NCI-H2029 treated with DMSO at 0.1 percent for 48 hours (cell line): ENCODE data around the gene PDK2.

Experiments used
- DNase-seq: peaks from one replicate; lab custom pipeline; 2025; lab: John Stamatoyannopoulos, UW

PDK2 gene

DNA sequence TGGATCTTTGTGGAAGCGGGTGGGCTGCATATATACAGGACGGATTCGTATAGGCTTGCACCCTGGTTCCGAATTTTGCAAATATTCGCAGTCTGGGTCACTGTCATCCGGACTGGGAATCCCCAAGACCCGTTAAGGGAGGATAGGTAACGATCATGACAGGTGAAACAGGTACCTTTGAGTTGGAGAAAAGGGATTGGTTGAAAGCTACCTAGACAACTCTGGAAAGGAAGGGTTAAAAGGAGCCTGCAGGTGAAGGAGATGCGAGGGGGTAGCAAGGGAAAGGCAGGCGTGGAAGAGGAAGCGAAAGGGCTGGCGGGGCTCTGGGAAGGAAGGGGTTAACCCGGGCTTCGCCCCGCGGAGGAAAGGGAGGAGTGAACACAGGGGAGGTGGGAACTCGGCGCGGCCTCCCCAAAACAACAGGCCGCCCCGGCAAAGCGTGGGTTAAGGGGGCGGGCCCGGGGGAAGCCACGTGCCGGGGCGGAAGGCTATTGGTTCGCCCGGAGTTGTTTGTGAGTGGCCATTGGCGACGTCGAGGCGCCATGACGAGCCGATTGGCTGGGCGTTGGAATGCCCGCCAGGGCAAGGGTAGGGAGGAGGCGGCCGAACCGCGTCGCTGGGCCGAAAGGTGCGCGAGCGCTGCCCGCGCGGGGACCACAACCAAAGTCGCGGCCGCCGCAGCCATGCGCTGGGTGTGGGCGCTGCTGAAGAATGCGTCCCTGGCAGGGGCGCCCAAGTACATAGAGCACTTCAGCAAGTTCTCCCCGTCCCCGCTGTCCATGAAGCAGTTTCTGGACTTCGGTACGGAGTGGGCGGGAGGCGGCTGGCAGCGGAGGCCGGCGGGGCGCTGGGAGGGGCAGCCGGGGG is at the start of gene PDK2:
Gene PDK2, plus strand, starts transcription at position 599 of the 867 bp plus-strand sequence. Its CDS starts 85 bp downstream, at position 684.
- DNase-seq, result peak; percentile 74

DNA sequence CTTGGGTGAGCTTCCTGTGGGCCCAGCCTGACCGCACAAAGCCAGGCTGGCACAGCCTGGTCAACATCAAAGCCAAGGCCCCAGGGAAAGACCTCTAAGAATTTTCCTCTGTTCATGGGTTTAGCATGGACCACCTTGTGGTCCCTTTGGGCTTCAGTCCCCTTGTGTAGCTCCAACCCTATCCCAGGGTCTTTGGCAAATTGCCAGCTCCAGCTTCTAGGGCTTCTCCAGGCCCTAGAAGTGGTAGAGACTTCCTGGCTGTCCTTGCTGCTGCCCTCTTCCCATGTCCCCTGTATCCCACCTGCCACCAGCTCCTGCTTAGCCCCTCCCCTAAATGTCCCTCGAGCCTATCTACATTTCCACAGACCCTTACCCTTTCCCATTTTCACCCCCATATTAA is 49.0 kb upstream of the PDK2 start:
- no peak for DNase-seq

DNA sequence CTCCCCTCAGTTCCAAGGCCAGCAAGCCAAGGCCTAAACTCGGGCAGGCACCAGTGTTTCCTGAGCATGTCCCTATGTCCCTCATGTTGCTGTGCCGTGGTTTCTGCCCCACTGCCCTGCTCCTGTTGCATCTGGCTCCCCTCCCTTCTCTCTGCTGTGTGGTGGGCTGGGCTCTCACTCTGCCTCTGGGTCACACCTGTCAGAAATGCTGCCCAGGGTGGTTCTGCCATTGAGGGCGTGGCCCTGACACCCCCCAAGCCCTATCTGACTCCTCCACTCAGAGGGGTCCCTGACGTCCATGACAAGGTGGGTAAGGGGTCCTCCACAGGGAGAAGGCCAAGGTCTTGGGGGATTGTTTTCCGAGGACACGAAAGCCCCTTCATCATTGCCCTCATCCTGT is 48.5 kb upstream of the PDK2 start:
- no peak for DNase-seq

DNA sequence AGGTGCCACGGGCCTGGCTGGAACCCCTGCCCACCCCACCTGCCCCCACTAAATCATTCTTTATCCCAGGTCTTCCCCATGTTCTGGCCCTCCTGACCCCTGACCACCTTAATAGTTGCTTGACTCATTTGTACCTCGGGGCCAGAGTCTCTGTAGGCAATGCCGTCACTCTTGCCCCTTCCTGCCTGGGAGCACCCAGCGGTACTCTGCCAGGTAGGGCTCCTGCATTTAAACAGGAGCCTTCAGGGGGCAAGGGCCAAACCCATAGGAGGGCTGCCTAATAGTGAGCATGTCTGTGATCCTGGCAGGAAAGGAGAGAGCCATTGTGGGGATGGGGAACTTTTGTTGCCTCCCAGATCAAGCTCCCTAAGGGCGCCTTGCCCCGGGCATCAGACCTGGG is 48.1 kb upstream of the PDK2 start:
- no peak for DNase-seq

DNA sequence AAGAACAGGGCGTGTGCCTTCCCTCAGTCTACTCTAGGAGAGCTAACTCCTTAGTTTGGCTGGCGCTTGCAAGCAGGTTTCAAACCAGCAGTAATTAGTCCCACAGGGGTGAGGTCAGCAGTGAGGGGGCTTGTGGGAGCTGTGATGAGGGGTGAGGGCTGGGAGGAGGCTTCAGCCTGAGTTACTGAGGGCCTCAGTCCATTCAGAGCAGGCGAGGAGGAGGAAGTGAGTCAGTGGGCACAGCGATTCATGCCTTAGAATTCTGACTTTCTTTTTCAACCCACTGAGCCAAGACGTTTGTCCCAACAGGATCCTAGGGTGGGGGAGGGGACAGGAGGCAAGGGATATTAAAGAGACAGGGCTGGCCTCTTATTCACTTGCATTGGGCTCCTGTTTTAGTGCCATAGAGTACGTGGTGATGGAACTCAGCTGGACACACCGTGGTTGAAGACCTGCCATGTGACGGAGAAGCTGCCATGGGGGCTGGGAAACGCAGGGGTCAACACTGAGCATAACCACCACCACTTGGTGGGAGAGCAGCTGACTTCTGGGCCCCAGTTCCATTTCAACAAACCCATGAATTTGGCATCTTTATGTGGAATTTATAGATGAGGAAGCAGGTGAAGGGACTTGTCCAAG is 47.5 kb upstream of the PDK2 start:
- no peak for DNase-seq

DNA sequence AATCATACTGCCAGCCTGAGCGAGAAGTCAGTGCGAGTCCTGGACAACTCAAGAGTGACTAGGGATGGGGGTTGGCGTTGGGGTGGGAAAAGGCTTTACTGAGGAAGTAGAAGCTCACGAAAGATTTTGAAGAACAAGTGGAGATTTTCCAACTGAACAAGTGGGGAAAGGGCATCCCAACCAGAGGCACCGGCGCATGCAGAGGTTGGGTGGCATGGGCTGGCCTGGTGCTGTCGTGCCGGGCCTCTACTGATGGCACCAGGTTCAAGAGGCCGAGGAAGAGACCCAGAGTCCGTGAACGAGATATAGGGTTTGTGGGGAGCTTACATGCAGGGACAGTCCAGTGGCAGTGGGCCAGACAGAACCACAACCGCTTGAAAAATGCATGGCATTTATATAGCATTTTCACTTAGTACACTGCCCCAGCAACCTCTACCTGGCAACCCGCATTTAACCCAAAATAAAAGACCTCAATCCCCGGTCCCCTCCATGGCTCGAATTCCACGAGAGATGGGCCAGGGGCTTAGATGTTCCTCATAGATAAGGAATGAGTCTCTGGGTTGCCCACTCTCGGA is 46.9 kb upstream of the PDK2 start:
- no peak for DNase-seq

DNA sequence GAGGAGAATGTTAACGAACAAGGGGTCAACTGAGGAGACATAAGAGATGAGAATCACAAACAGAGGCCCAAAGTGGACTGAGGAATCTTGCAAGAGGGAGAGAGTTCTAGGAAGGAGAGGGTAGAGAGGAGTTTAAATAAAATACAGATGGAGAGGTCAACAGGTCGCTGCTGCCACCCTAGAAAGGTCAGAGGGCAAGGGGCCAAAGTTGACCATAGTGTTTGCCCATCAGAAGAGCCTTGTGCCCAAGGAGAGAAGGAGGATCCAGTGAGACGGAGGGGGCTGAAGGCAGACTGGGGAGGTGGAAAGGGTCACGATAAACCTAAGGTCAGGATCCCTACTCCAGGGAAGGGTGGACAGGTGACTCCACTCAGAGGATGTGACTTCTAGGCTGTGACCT is 46.2 kb upstream of the PDK2 start:
- DNase-seq, result no peak

DNA sequence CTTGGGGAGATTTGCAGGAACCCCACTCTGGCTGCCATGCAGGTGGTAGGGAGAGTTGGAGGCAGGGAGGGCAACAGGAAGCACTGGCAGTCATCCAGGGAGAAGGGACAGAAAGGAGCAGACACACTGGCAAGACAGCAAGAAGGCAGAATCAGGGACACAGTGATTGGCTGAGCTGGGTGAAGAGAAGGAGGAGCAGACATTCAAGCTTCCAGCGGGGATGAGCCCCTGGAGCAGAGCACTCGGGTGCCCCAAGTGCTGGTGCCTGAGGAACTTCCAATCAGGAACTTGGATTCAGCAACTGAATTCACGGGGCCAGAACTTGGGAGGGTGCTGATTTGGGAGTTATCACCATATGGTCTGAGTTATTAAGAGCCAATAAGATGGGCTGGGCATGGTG is 45.5 kb upstream of the PDK2 start:
- DNase-seq, result no peak

DNA sequence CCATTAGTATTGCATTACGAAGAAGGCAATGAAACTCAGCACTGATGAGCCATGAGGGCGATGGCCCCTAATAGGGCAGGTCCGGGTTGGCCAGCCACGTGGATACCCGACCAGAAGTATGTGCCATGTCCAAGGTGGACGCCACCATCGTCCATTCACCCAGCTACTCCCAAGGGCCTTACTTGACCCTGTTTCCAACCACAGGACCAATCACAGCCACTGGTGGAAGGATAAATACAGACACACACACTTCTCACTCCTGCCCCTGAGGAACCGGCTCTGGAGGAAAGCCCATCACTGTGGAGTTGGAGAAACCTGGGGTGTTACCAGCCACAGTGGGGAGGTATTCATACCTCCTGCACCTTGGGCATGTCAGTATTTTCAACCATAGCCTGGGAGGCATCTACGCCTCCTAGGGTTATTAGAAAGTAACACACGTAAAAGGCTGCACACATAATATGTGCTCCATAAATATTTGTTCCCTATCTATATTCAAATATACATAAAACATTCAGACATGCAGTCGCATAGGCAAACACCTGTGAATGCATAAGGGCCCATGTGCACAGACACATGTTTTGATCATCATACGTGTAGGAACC is 44.6 kb upstream of the PDK2 start:
- DNase-seq, result no peak

DNA sequence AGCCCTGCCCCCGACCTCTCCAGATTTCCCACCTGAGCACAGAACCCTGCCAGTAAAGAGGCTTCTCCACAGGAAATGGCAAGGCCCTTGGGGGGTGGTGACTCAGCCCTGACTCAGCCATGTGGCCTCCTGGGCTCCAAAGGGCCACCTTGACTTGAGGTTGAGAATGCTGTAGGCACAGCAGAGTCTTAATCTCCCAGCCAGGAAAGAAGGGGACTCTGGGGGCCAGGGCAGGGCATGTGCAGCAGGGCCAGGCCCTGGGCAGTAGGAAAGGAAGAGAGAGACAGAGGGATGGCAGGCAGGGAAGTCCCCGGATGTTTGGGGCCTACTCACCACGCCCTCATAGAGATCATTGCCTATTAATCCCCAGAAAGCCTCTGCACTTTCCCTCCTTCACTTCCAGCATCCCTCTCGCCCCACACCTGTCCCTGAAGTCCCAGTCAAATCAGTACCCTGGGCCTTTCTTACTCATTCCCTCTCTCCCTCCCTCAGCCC is 44.0 kb upstream of the PDK2 start:
- no peak for DNase-seq

DNA sequence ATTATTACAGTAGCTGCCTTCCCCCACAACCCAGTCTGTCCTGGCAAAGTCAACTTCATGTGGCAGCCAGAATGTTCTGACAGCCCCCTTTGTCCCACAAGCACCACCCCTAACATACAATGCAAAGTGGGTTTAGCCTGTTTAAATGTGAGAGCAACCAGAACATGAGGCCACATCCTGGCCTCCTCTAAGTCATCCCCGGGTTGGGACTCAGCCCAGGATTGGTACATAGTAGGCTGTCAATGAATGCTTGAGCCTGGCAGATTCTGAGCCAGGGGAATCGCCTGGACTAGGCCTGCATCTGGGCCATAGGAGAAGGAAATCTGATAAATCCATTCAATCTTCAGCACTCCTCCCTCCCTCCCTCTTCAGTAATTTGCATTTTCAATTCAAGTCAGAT is 43.5 kb upstream of the PDK2 start:
- no peak for DNase-seq

DNA sequence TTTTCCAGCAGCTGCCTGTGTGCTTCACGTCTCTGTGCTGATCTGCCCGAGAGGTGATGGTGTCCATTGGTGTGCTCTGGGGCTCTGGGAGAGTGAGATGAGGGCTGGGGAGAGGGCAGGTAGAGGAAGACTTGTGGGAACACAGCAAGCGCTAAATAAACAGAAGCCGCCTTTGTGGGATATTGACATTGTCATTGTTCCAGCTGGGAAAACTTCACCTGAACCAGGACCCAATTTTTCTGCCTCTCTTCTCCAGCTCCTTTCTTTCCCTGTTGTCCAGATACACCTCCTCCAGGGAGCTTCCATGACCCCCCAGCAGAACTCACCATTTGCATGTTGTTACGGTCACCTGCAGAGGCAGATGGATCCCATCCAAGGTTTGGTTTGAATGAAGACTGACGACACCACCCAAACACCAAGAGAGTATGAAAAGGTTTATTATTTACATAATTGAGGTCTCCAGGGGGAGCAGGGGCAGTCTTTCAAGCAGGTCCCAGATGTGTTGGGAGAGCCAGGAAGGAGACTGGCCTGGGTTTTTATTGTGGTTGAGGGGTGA is 42.8 kb upstream of the PDK2 start:
- peak; percentile 69 for DNase-seq

DNA sequence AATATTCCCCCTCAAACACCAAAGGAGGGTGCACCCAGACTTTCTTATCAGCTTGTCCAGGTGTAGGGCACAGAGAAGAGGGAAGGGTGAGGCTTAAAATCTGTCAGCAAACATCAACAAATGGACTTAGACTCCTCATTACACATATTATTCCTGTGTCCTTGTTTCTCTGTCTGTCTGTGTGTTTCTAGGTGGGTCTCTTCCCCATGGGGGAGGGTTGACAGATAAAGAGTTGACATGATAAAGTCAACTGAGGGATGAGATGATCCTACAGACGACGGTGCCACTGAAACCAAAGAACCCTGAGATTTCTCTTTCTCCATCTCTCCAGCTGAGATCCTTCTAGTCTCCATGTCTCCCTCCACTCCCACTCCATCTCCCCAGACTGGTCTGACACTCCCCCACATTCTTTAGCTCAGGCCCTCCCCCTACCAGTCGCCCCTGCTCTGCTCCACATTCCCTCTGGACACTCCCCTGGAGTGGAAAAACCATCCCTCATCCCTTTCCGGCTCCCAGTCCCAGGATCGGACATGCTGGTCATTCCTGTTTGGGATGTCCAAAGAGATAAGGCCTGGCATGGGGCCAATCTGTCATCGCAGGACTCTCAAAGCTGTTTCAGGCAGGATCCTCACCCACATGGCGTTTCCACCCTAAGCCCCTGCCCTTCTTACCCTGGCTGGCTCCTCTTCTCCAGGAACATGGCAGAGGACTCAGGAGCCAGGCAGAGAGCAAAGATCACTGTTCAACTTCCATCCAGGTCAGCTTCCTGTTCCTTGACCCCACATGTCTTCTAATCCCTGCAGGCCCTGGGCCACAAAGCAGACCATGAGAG is 42.1 kb upstream of the PDK2 start:
- no peak for DNase-seq

DNA sequence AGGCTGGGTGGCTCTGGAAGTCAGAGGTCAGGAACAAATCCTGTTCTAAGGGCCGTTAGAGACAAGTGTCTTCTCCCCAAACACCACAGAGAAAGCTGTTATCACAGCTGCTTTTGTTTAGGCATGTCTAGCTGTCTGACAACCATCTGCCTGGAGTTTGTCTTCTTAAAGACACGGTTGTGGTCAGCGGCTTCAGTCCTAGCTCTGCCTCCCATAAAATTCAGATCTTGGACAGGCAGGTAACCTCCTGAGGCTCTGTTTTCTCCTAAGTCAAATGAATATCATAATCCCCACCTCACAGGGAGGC is 41.5 kb upstream of the PDK2 start:
- no peak for DNase-seq

DNA sequence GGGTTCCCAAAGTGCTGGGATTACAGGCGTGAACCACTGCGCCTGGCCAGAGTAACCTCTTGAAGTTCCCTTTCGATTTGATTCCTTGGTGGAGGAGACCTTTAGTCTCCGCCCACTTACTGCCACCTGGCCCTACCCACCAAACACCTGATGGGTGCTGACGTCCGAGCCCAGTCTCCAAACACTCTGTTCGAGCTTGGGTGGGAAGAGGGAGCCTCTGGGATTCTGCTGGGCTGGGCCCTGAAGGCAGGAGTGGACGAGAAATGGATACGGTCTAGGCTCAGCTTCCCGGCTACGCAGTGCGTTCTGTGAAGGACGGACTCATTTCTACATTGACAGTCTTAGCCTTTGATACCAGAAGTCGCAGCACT is 40.1 kb upstream of the PDK2 start:
- peak; percentile 45 for DNase-seq

DNA sequence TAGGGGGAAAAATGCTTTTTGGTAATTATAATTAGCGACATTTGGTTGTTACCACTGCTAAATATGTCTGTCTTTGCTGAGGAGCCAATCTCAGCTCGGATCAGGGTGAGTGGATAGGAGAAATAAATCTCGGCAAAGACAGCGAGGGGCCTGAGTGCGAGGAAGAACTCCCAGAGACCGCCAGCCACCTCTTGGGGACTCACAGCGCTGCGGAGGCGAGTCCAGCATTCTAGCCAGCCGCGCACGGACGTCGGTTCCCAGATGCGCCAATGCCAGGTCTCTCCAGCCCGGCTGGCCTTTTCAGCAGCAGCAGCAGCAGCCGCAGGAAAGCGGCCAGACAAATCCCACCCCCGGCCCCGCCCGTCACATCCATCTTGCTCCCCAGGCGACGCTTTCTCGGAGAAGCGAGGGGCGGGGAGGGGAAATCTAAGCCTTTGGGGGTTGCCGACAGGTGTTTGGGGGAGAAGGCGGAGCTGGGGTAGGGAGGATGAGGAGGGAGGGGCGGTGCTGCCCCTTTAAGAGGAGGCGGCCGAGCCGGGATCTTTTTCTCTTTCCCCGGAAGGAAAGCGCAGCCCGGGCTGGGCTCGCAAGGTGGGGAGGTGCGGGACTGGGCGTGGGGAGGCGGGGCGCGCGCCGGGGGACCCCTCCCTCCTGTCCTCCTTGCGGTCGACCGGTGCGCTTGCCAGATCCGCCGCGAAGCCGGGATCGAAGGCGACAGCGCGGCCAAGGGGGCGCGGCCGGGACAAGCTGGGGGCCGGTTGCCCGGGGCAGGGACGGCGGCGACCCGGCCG is 39.5 kb upstream of the PDK2 start, which contains the start of gene ITGA3:
Gene ITGA3, plus strand, starts transcription at position 685 of the 791 bp plus-strand sequence. CDS start 330 bp downstream, outside the sequence.
- DNase-seq, result no peak

DNA sequence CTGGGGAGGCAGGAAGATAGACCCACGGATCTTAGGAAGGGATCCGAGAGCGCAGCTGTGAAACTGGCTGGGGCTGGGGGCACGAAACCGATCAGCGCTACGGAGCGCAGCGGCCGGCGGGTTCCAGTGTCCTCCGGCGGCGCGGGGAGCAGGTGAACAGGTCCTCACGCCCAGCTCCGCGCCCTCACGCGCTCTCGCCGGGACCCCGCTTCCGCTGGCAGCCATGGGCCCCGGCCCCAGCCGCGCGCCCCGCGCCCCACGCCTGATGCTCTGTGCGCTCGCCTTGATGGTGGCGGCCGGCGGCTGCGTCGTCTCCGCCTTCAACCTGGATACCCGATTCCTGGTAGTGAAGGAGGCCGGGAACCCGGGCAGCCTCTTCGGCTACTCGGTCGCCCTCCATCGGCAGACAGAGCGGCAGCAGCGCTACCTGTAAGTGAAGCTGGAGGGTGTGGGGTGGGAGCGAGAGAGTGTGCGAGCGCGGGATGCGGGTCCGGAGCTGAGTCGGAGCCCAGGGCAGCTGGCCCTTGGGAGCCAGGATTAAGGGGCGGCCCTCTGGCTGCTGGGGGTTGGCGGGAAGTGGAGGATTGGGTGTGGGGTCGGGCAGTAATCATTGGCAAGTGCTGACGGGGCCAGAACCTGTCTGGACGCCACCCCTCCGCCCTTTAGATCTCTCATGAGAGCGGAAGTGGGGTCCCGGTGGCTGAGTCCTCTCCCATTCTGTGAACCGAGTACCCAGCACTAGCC is 38.8 kb upstream of the PDK2 start:
- DNase-seq, result no peak

DNA sequence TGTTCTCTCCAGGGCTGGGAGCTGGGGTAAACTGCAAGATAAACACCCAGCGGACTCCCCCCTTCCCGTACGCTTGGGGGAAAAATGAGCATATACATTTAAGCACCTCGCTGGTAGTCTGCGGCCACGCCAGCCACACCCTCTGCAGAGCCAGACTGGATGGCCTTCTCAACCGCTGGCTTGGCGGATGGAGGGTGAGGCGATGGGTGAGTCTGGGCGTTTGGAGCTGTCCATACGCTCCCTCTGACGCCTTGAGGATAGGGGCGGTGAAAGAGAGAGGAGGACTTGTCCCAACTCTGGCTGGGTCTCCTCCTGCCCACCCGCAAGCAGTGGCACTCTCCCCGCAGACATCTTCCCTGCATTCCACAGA is 38.2 kb upstream of the PDK2 start:
- DNase-seq, result no peak

DNA sequence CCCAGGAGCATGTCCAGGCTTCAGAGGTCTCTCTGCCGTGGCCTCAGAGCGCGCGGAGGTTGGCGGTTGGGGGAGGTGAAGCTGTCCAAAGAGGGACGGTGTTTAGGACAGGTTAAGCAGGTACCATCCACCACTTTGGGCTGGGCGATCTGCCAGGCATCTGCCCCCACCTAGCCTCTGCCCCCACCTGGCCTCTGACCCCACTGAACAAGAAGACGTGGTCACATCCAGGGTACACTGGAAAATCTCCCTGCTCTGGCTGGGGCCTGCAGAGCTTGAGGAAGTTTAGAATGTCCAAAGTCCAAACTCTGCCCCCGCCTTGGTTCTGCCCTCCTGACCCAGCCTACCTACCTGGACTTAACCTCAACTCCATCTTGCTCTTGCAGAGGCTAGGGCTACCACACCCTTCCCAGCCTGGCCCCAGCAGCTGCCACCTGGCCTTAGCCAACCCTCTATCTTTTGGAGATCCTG is 37.6 kb upstream of the PDK2 start:
- DNase-seq, result no peak
